Cardiac fibroblast (primary cell): ENCODE results near the gene CPSF2.
"Not testable (repeated sequence)": the region's sequence is repeated elsewhere in the genome, so short reads cannot be mapped to it uniquely, and the experiment has no call there.

Experiments
- DNase-seq, 2 donors: peaks; one replicate each; pipeline versions ENCODE4 v3.0.0 to v3.0.0-alpha.2; 2010; ENCODE audit warnings: low read depth in 2 of 2
- H3K4me3 ChIP-seq, 2 donors: replicated peaks in 1 of 2; 1 replicate in 1 of 2; 2 replicates in 1 of 2; pipeline ENCODE4 v1.5.1; 2011; ENCODE audit warnings: low read depth in 2 of 2, low read length in 2 of 2, mild to moderate bottlenecking in 2 of 2, moderate library complexity in 1 of 2
- TF ChIP-seq, protein P1 (sequence below): IDR thresholded peaks from one replicate; pipeline ENCODE4 v1.5.1; 2011; ENCODE audit warnings: low read depth, mild to moderate bottlenecking, low read length, inconsistent platforms

The CPSF2 gene

DNA sequence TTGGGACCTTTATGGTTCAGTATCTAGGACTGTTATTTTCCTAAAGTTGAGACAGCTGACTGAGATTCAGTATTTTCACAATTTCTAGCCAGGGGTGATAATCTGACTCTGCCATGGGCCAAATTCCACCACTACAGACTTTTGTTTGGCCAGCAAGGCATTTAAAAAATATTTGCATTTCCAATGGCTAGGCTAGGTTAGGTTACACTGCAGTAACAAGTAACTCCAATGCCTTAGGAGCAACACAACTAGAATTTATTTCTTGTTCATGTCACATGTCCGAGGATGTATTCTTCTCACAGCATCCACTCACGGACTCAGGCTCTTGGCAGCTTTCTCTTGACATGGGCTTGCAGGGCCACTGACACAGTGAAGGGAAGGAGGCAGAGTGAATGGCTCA, 83.0 kb downstream of the CPSF2 start:
- DNase-seq: no peak
- no peak overlapping the region for H3K4me3 ChIP-seq
- TF ChIP-seq, protein P1, sequence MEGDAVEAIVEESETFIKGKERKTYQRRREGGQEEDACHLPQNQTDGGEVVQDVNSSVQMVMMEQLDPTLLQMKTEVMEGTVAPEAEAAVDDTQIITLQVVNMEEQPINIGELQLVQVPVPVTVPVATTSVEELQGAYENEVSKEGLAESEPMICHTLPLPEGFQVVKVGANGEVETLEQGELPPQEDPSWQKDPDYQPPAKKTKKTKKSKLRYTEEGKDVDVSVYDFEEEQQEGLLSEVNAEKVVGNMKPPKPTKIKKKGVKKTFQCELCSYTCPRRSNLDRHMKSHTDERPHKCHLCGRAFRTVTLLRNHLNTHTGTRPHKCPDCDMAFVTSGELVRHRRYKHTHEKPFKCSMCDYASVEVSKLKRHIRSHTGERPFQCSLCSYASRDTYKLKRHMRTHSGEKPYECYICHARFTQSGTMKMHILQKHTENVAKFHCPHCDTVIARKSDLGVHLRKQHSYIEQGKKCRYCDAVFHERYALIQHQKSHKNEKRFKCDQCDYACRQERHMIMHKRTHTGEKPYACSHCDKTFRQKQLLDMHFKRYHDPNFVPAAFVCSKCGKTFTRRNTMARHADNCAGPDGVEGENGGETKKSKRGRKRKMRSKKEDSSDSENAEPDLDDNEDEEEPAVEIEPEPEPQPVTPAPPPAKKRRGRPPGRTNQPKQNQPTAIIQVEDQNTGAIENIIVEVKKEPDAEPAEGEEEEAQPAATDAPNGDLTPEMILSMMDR: no peak

DNA sequence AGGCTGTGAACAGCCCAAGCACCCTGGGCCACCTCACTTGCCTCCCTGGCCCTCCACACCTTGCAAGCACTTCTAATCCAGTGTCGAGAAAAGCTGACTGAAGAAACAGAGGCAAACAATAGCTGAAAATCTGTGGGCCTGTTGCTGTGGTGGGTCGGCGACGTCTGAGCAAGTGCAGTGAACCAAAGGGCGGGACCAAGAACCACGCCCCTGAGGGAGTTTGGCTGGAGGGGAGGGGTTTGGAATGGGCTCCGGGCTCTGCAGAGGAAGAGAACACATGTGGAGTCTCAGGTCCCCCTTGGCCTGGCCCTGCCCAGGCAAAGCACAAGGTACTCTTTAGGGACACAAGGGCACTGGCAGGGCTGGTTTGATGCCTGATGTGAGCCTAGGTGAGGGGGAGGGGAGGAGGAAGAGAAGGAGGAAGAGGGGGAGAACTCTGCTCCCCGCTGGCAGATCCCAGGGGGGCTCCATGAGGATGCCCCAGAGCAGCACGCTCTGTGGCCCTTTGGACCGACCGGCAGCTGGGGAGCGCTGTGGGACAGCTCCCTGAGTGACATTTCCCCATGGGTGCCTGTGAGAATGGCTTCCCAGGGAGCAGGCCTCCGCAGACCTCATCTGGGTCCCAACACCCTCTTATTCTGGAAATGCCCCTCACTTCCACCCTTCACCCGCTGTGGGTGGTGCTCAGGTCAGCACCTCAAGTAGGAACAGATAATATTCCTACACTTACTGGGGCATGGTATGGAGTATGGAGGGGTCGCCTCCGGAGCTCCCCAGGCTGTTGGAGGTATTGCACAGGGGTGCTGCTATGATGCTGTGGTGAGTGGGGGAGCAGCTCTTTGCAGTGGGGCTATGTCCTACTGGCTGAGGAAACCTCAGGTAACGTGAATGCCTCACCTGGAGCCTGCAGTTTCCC, 85.5 kb downstream of the CPSF2 start:
- H3K4me3 ChIP-seq: no peak overlapping the region
- DNase-seq: no peak
- TF ChIP-seq, protein P1: no peak

DNA sequence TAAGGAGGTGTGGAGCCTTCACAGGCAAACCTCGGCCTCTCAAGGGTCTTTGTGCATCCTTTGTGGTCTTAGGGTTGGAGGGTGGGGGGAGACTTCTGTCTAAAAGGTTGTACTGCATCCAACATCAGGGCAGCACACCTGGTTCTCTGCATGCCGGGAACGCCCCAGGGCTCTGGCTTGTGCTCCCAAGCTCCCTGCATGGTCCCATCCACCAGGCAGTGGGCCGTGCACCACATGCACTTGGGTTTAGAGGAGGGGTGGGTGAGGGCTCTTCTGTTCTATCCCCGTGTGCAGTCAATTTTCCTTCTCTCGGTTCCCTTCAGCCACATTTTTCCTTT, 86.1 kb downstream of the CPSF2 start:
- no peak overlapping the region for H3K4me3 ChIP-seq
- DNase-seq: no peak
- TF ChIP-seq, protein P1: no peak

GRCh38 chr14:92209141-92209540, 87.4 kb downstream of the CPSF2 start:
- TF ChIP-seq, protein P1: no peak
- H3K4me3 ChIP-seq: no peak overlapping the region
- DNase-seq: no peak

DNA sequence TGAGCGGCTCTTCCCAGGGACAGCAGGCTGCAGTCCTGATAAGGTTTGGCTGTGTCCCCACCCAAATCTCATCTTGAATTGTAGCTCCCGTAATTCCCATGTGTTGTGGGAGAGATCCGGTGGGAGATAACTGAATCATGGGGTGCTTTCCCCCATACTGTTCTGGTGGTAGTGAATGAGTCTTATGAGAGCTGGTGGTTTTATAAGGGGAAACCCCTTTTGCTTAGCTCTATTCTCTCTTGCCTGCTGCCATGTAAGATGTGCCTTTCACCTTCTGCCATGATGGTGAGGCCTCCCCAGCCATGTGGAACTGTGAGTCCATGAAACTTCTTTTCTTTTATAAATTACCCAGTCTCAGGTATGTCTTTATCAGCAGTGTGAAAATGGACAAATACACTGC, 91.4 kb downstream of the CPSF2 start:
- DNase-seq, H3K4me3 ChIP-seq: not testable (repeated sequence)

DNA sequence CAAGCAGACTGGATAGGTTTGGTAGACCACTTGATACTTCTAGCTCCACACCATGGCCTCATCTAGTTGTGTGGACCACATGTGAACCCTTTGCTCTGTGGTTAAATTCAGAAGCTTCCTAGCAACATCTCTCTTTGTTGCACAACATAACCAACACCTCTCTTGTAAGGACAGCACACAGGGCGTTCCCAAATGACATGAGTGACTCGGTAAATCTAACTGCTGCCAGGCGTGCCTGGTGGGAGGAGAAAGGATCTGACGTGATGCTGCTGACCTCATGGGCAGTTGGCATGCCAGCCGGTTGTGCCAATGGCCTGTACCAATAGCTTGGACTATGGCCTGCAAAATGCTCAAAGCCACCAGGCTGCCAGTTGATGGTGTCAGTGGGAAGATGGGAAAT, 93.8 kb downstream of the CPSF2 start:
- no peak overlapping the region for H3K4me3 ChIP-seq
- TF ChIP-seq, protein P1: no peak
- no peak for DNase-seq

GRCh38 chr14:92217936-92218335, 96.2 kb downstream of the CPSF2 start:
- peak; percentile 3 to 15 for DNase-seq
- H3K4me3 ChIP-seq: no peak overlapping the region
- TF ChIP-seq, protein P1: no peak
